Coronary artery (tissue), 2 donors: ENCODE results near the gene OSCP1.

Experiments used
- DNase-seq: peaks from one replicate; pipeline ENCODE4 v3.0.0-alpha.2; 2017; ENCODE audit warnings: low spot score
- H3K27ac ChIP-seq, 2 donors: fragments of 200-600 bp; sonication (generic); one replicate each; pipeline ENCODE4 v1.5.1; 2016 to 2019
- H3K4me3 ChIP-seq: fragments of 200-600 bp; sonication (generic); 2 replicates; pipeline ENCODE4 v1.5.1; 2016; ENCODE audit warnings: mild to moderate bottlenecking, moderate library complexity
- TF ChIP-seq, protein P1 (sequence below): fragments of 200-600 bp; sonication (generic); IDR thresholded peaks from one replicate; pipeline ENCODE4 v1.5.1; 2019; ENCODE audit warnings: antibody characterized with exemption

OSCP1 gene

DNA sequence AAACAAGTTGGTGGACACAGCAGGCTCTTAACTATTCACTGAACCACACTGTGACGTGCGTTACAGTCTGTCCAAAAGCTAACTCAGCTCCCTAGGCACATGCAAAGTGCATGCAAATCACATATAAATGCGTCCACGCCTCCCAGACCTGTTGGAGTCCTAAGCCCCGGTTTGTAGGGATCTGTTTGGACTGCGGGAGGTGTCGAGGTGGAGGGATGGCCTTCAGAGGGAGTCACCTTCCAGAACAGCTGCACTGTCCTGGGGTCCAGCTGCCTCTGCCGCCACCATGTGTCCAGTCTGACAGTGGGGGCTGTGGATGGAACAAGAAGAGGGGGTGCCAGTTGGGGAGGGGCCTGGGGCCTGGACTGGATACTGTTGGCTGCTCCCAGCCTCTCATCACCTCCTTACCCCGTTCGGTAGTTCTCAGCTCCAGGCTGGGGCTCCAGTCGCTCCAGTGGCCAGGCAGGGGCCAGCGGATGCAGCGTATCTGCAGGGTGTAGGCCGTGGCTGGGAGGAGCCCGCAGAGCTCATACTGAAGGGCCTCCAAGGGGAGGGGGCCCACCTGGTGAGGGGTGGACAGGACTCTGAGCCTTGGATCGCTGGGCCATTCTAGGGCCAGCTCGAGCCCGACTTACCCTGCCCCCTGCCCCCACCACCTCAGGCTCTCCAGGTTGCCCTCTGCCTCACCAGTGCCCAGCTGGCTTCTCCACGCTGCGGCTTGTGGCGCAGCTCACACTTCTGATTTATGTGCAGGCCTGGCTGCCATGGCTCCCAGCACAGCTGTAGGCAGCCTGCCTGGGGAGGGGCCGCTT, 21.8 kb upstream of the OSCP1 start:
- DNase-seq: no peak
- TF ChIP-seq, protein P1, sequence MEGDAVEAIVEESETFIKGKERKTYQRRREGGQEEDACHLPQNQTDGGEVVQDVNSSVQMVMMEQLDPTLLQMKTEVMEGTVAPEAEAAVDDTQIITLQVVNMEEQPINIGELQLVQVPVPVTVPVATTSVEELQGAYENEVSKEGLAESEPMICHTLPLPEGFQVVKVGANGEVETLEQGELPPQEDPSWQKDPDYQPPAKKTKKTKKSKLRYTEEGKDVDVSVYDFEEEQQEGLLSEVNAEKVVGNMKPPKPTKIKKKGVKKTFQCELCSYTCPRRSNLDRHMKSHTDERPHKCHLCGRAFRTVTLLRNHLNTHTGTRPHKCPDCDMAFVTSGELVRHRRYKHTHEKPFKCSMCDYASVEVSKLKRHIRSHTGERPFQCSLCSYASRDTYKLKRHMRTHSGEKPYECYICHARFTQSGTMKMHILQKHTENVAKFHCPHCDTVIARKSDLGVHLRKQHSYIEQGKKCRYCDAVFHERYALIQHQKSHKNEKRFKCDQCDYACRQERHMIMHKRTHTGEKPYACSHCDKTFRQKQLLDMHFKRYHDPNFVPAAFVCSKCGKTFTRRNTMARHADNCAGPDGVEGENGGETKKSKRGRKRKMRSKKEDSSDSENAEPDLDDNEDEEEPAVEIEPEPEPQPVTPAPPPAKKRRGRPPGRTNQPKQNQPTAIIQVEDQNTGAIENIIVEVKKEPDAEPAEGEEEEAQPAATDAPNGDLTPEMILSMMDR: no peak
- no peak overlapping the region for H3K4me3 ChIP-seq
- H3K27ac ChIP-seq: no peak overlapping the region

DNA sequence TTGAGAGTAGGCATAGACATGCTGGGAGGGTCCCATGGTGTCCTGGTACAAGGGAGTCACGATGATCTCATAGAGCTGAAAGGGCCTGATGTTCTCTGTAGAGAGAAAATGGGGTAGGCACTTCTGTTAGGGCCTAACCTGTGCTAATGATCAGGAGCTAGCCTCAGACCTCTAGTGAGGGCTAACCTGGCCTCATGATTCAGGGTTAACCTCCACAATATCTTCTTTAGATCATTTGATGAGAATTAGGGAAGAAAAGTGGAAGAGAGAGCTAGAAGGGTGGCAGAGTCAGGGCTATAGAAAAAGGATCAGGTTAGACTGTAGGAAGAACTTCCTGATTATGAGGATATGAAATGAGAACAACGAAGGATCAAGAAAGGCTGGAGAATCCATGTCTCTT, 18.9 kb upstream of the OSCP1 start:
- no peak overlapping the region for H3K27ac ChIP-seq
- H3K4me3 ChIP-seq: no peak overlapping the region
- DNase-seq: no peak
- TF ChIP-seq, protein P1: no peak

DNA sequence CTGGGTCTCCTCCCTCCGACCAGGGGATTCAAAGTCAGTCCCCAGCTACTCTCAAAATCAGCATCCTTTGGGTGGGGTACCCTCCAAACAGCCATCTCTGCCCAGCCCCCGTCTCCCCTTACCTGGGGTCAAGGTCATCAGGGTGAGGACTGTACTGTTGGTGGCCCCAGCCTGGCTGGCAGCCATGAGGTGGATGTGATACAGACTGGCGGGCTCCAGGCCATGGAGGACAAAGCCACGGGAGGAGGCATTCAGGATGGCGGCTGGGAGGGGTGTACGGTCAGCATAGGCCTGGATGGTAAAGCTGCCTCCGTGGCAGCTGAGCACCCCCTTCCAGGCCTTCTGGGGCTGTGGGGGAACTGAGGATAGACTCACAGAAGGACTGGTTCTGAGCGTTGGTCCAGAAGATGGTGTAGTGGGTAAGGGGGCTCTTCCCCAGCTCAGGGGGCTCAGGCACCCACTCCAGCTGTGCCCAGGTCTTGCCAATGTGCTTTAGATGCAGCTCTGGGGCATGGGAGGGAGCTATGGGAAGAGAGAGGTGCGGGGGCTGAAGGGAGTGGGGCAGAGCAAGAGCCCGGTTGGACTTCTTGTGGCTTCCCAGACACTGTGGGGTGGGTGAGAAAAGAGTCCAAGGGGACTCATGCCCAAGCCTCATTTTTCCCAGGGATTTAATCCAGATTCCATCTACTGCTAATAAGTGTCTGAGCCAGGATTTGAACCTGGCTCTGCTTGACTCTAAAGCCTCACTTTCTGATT, 17.6 kb upstream of the OSCP1 start:
- TF ChIP-seq, protein P1: no peak
- Histone ChIP-seq H3K27ac (no peak overlapping the region), H3K4me3 (no peak overlapping the region)
- DNase-seq: no peak

DNA sequence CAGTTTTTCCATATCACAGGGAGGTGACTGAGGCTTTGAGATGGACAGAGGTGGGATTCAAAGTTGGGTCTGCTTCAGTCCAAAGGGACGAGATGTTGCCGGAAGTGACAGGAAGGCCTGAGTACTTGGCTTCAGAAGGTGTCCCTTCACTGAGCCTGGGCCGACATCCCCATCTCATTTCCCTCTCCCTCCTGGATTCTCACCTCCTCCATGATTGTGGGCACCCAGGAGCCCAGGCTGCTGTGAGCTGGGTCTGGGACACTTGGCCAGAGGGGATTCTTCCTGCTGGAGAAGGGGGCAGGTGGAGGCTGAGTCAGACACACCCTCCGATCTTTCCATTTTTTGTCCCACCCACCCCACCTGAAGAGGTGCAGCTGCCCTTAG, 16.8 kb upstream of the OSCP1 start:
- no peak overlapping the region for H3K27ac ChIP-seq
- no peak for DNase-seq
- TF ChIP-seq, protein P1: no peak
- no peak overlapping the region for H3K4me3 ChIP-seq

DNA sequence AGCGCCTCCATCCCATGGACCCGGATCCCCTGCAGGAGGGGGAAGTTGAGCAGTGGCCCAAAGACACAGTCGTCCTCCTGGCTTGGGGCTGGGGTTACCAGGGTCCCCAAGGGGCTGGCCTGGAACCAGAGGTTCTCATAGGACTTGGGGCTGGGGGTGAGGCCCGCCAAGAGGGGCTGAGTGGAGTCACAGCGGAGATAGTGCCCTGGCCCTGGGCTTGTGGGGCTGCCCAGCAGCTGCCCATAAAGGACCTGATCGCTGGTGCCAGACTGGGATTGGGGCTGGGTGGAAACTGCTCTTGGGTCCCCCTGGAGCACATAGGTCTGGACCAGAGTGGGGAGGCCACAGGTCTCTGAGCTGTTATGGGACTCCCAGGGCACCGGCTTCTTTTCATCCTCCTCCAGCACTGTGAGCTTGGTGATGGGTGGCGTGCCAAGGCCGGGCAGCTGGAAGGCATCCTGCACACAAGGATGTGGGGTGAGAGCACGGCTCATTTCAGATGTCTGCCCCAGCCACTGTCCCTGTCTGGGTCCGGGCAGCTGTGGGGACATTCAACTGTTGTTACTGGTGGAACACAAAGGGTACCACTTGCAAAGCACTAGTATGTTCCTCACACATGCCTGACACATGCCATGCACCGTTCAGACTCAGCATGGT, 16.2 kb upstream of the OSCP1 start:
- Histone ChIP-seq H3K4me3 (no peak overlapping the region), H3K27ac (no peak overlapping the region)
- no peak for DNase-seq
- TF ChIP-seq, protein P1: no peak

DNA sequence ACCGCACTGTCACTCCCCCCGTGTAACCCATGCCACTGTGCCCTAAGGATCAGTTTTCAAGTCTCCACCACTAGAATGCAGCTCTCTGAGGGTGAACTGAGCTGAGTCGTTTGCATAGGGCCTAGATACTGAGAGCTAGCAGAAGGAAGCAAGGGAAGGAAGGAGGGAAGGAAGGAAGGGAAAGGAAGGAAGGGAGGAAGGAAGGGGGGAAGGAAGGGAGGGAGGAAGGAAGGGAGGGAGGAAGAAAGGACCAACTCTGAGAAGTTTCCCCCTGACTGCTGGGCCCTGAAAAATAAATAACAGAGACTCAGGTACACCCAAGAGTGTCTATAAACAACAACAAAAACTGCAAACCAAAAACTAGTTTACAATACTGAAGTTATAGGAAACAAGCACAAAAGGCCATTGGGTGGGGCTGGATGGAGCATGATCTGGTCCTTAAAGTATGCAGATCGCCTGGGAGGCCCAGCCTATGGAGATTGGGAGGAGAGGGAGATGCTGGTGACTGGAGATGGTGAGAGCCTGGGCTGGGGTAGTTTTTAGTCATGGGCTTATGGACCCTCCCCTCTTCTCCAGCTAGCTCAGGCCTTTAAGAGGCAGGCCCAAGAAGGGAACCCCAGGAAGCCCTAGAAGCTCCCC, 15.6 kb upstream of the OSCP1 start:
- DNase-seq: no peak
- H3K4me3 ChIP-seq: no peak overlapping the region
- TF ChIP-seq, protein P1: no peak
- no peak overlapping the region for H3K27ac ChIP-seq
